ENCODE data around the gene ARSB.
"Not testable (repeated sequence)": the region's sequence is repeated elsewhere in the genome, so short reads cannot be mapped to it uniquely, and the experiment has no call there.

The ARSB gene

GRCh38 chr5:78896132-78896531 lies 89.0 kb downstream of the ARSB start:
- no peak for DNase-seq

- no peak for DNase-seq
Measured at GRCh38 chr5:78895616-78896015, 89.5 kb downstream of the ARSB start.

GRCh38 chr5:78893940-78894677 lies 91.0 kb downstream of the ARSB start:
- peak; percentile 5 for DNase-seq

GRCh38 chr5:78890667-78891379 lies 94.3 kb downstream of the ARSB start:
- DNase-seq: no peak

GRCh38 chr5:78889369-78890140 lies 95.6 kb downstream of the ARSB start:
- DNase-seq: no peak

- no peak for DNase-seq
Measured at GRCh38 chr5:78888580-78889368, 96.3 kb downstream of the ARSB start.

GRCh38 chr5:78887384-78888118 lies 97.6 kb downstream of the ARSB start:
- DNase-seq: no peak

- DNase-seq: no peak
Measured at GRCh38 chr5:78886341-78887230, 98.5 kb downstream of the ARSB start.

- no peak for DNase-seq
Measured at GRCh38 chr5:78881884-78882283, 103.2 kb downstream of the ARSB start.

- DNase-seq: no peak
Measured at GRCh38 chr5:78879516-78879915, 105.6 kb downstream of the ARSB start.

GRCh38 chr5:78866076-78866475 lies 119.0 kb downstream of the ARSB start:
- not testable (repeated sequence) for DNase-seq

- DNase-seq: no peak
Measured at GRCh38 chr5:78858364-78858763, 126.7 kb downstream of the ARSB start.

GRCh38 chr5:78855026-78855425 lies 130.1 kb downstream of the ARSB start:
- no peak for DNase-seq

- not testable (repeated sequence) for DNase-seq
Measured at GRCh38 chr5:78851891-78852290, 133.2 kb downstream of the ARSB start.

- DNase-seq: no peak
Measured at GRCh38 chr5:78845470-78845869, 139.6 kb downstream of the ARSB start.

GRCh38 chr5:78843436-78843835 lies 141.7 kb downstream of the ARSB start:
- DNase-seq: no peak

- DNase-seq: no peak
Measured at GRCh38 chr5:78841767-78842166, 143.3 kb downstream of the ARSB start.

GRCh38 chr5:78838753-78839152 lies 146.4 kb downstream of the ARSB start:
- no peak for DNase-seq

- DNase-seq: no peak
Measured at GRCh38 chr5:78837836-78838235, 147.3 kb downstream of the ARSB start.

- no peak for DNase-seq
Measured at GRCh38 chr5:78835176-78835575, 149.9 kb downstream of the ARSB start.

- no peak for DNase-seq
Measured at GRCh38 chr5:78833284-78833683, 151.8 kb downstream of the ARSB start.

Data from DMS79 (cell line).